ENCODE results near the gene HOXC12.

GRCh38 chr12:53998110-53998899, 43.6 kb downstream of the HOXC12 start:
- TF ChIP-seq CTCF (IDR thresholded peaks at IDR 0.05; ENCODE audit: insufficient read depth, low read depth, low read length) (no peak), EZH2 (IDR thresholded peaks at IDR 0.05; ENCODE audit: insufficient read depth, low read length) (no peak)

Measured in astrocyte (in vitro differentiated cells and primary cell).